Prostate gland (tissue), 2 donors: ENCODE results near the gene GAL.
"Not testable (repeated sequence)": the region's sequence is repeated elsewhere in the genome, so short reads cannot be mapped to it uniquely, and the experiment has no call there.

Experiments
- POLR2AphosphoS5 ChIP-seq: sonication (generic); formaldehyde crosslinking; IDR thresholded peaks from one replicate; pipeline ENCODE4 v1.6.1; 2017; ENCODE audit warnings: antibody characterized with exemption
- TF ChIP-seq, protein P1 (sequence below), 4 experiments: fragments of 200-600 bp in 2 of 4; fragments of 450-650 bp in 2 of 4; sonication (generic) in 2 of 4; IDR thresholded peaks; 1 replicate in 3 of 4; 2 replicates in 1 of 4; pipeline ENCODE4 v1.5.1; 2016 to 2019; ENCODE audit warnings: antibody characterized with exemption in 4 of 4, mild to moderate bottlenecking in 2 of 4, moderate library complexity in 2 of 4

DNA sequence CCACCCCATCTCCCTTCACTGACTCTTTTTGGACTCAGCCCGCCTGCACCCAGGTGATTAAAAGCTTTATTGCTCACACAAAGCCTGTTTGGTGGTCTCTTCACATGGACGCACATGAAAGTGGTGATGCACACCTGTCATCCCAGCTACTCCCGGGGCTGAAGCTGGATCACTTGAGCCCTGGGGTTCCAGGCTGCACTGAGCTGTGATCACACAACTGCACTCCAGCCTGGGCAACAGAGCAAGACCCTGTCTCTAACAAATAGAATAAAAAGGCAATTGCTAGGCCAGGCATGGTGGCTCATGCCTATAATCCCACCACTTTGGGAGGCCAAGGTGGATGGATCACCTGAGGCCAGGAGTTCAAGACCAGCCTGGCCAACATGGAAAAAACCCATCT, 45.0 kb upstream of the GAL start:
- TF ChIP-seq, protein P1, sequence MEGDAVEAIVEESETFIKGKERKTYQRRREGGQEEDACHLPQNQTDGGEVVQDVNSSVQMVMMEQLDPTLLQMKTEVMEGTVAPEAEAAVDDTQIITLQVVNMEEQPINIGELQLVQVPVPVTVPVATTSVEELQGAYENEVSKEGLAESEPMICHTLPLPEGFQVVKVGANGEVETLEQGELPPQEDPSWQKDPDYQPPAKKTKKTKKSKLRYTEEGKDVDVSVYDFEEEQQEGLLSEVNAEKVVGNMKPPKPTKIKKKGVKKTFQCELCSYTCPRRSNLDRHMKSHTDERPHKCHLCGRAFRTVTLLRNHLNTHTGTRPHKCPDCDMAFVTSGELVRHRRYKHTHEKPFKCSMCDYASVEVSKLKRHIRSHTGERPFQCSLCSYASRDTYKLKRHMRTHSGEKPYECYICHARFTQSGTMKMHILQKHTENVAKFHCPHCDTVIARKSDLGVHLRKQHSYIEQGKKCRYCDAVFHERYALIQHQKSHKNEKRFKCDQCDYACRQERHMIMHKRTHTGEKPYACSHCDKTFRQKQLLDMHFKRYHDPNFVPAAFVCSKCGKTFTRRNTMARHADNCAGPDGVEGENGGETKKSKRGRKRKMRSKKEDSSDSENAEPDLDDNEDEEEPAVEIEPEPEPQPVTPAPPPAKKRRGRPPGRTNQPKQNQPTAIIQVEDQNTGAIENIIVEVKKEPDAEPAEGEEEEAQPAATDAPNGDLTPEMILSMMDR (IDR thresholded peaks at IDR 0.05): not testable (repeated sequence)
- TF ChIP-seq POLR2AphosphoS5: not testable (repeated sequence)
